HG02840 (cell line): Measurements from ENCODE around the gene COX5B.
A peak's percentile ranks its signal among the peaks of the same experiment; 100 is the strongest.
"Not testable (repeated sequence)": the region's sequence is repeated elsewhere in the genome, so short reads cannot be mapped to it uniquely, and the experiment has no call there.

Experiments used
- ATAC-seq: cut with Tn5 transposase; IDR thresholded peaks from one replicate; pipeline ENCODE4 v1.9.1; 2021; ENCODE audit warnings: mild to moderate bottlenecking, moderate library complexity, moderate number of reproducible peaks; ENCODE audit not compliant: unreplicated experiment, low FRiP score

The COX5B gene

GRCh38 chr2:97645695-97646629, at the start of gene COX5B:
Gene COX5B (plus strand): TSS chr2:97646062. CDS start chr2:97646087, 25 bp downstream.
- peak; percentile 93 for ATAC-seq

GRCh38 chr2:97596180-97596579, 49.7 kb upstream of the COX5B start:
- ATAC-seq, result not testable (repeated sequence)

- ATAC-seq, result not testable (repeated sequence)
These were observed 44.3 kb upstream of the COX5B start for GRCh38 chr2:97601537-97601936.

GRCh38 chr2:97605109-97605508, 40.8 kb upstream of the COX5B start:
- not testable (repeated sequence) for ATAC-seq

- ATAC-seq, result not testable (repeated sequence)
These were observed 40.1 kb upstream of the COX5B start for GRCh38 chr2:97605524-97606339.

GRCh38 chr2:97608745-97609144, 37.1 kb upstream of the COX5B start:
- ATAC-seq, result not testable (repeated sequence)

GRCh38 chr2:97611895-97612294, 34.0 kb upstream of the COX5B start:
- not testable (repeated sequence) for ATAC-seq

GRCh38 chr2:97615746-97616145, 30.1 kb upstream of the COX5B start:
- not testable (repeated sequence) for ATAC-seq

- ATAC-seq, result no peak
These were observed 28.0 kb upstream of the COX5B start for GRCh38 chr2:97617911-97618310.

GRCh38 chr2:97618939-97619827, 26.7 kb upstream of the COX5B start:
- ATAC-seq, result not testable (repeated sequence)

- not testable (repeated sequence) for ATAC-seq
These were observed 25.4 kb upstream of the COX5B start for GRCh38 chr2:97620492-97620891.

GRCh38 chr2:97622976-97623375, 22.9 kb upstream of the COX5B start:
- not testable (repeated sequence) for ATAC-seq

- not testable (repeated sequence) for ATAC-seq
These were observed 20.4 kb upstream of the COX5B start for GRCh38 chr2:97625354-97626048.

- not testable (repeated sequence) for ATAC-seq
These were observed 19.8 kb upstream of the COX5B start for GRCh38 chr2:97626049-97626430.

- ATAC-seq, result no peak
These were observed 1.7 kb upstream of the COX5B start for GRCh38 chr2:97644023-97644717.

- peak; percentile 26 for ATAC-seq
These were observed 659 bp upstream of the COX5B start for GRCh38 chr2:97645112-97645694.

GRCh38 chr2:97646977-97647376, 1.1 kb downstream of the COX5B start:
- ATAC-seq, result no peak

- ATAC-seq, result no peak
These were observed 5.3 kb downstream of the COX5B start for GRCh38 chr2:97651114-97651513.

GRCh38 chr2:97653473-97653872, 7.6 kb downstream of the COX5B start:
- ATAC-seq, result no peak
